GM23338 (cell line): ENCODE measurements around the gene PDK4. TPM values are rescaled to one million over a fixed set of nuclear protein-coding genes. Genes with fewer than 3 reads are reported as not detected.

Experiments used
- ATAC-seq: fragments of 200-7000 bp; cut with Tn5 transposase; 3 replicates; pipeline ENCODE4 v1.9.1; 2020
- DNase-seq: peaks from one replicate; pipeline ENCODE4 v3.0.0-alpha.2; 2015; ENCODE audit warnings: low spot score
- H2AFZ ChIP-seq: fragments of 200-600 bp; sonication (generic); 2 replicates; pipeline ENCODE4 v1.8.0; 2016; ENCODE audit warnings: antibody characterized with exemption, mild to moderate bottlenecking, moderate library complexity
- H3F3A ChIP-seq: fragments of 200-600 bp; sonication (generic); replicated peaks from 2 replicates; pipeline ENCODE4 v1.8.0; 2017; ENCODE audit warnings: antibody characterized with exemption, mixed run types, low read depth
- H3K27ac ChIP-seq: fragments of 200-600 bp; sonication (generic); 2 replicates; pipeline ENCODE4 v1.6.1; 2016; ENCODE audit warnings: low read depth
- H3K27me3 ChIP-seq: fragments of 200-600 bp; sonication (generic); 2 replicates; pipeline ENCODE4 v1.8.0; 2016; ENCODE audit warnings: mild to moderate bottlenecking, mixed run types, moderate library complexity; ENCODE audit not compliant: insufficient read depth
- H3K36me3 ChIP-seq: fragments of 200-600 bp; sonication (generic); 2 replicates; pipeline ENCODE4 v1.8.0; 2016; ENCODE audit warnings: mild to moderate bottlenecking; ENCODE audit not compliant: insufficient read depth
- H3K4me1 ChIP-seq: fragments of 200-600 bp; sonication (generic); 2 replicates; pipeline ENCODE4 v1.8.0; 2016; ENCODE audit warnings: mild to moderate bottlenecking, moderate library complexity; ENCODE audit not compliant: insufficient read depth
- H3K4me2 ChIP-seq: fragments of 200-600 bp; sonication (generic); 2 replicates; pipeline ENCODE4 v1.7.1; 2017; ENCODE audit warnings: mixed run types
- H3K4me3 ChIP-seq: fragments of 200-600 bp; sonication (generic); 2 replicates; pipeline ENCODE4 v1.6.1; 2016; ENCODE audit warnings: mixed run types
- H3K79me2 ChIP-seq: fragments of 200-600 bp; sonication (generic); replicated peaks from 2 replicates; pipeline ENCODE4 v1.8.0; 2017; ENCODE audit warnings: mild to moderate bottlenecking; ENCODE audit not compliant: insufficient read depth
- H3K9me2 ChIP-seq: fragments of 200-600 bp; sonication (generic); 2 replicates; pipeline ENCODE4 v1.8.0; 2017; ENCODE audit not compliant: insufficient read depth
- H4K20me1 ChIP-seq: fragments of 200-600 bp; sonication (generic); replicated peaks from 2 replicates; pipeline ENCODE4 v1.8.0; 2017; ENCODE audit warnings: mild to moderate bottlenecking; ENCODE audit not compliant: insufficient read depth
- H3K27ac Mint-ChIP-seq: 2 replicates; pipeline ENCODE4 v1.8.0; 2020; ENCODE audit warnings: inconsistent platforms, mild to moderate bottlenecking, moderate library complexity, mixed read lengths
- H3K27me3 Mint-ChIP-seq: 3 replicates; pipeline ENCODE4 v1.8.0; 2022; ENCODE audit warnings: low read depth, mild to moderate bottlenecking, moderate library complexity, mixed read lengths, inconsistent platforms; ENCODE audit not compliant: insufficient read depth, poor library complexity
- H3K36me3 Mint-ChIP-seq: 3 replicates; pipeline ENCODE4 v1.8.0; 2021; ENCODE audit warnings: low read depth, mild to moderate bottlenecking, inconsistent platforms, moderate library complexity, mixed read lengths
- H3K4me1 Mint-ChIP-seq: 3 replicates; pipeline ENCODE4 v1.8.0; 2020; ENCODE audit warnings: mild to moderate bottlenecking, inconsistent platforms, mixed read lengths
- H3K4me3 Mint-ChIP-seq: 3 replicates; pipeline ENCODE4 v1.8.0; 2021; ENCODE audit warnings: moderate library complexity, mild to moderate bottlenecking, inconsistent platforms, mixed read lengths
- H3K9me3 Mint-ChIP-seq: 3 replicates; pipeline ENCODE4 v1.8.0; 2020; ENCODE audit warnings: moderate library complexity, mild to moderate bottlenecking, inconsistent platforms, mixed read lengths
- CREB1 ChIP-seq: fragments of 250-450 bp; sonication (Bioruptor Pico); IDR thresholded peaks from 2 replicates; pipeline ENCODE4 v1.5.0; 2020; ENCODE audit warnings: low read depth, mild to moderate bottlenecking, moderate library complexity
- CTCF ChIP-seq, 2 experiments: fragments of 200-600 bp in 1 of 2; sonication (generic) in 1 of 2; conservative IDR thresholded peaks; 2 replicates each; pipeline versions ENCODE4 v1.5.1 to v1.6.1; 2016 to 2017; ENCODE audit warnings: antibody characterized with exemption in 2 of 2, low read depth in 2 of 2, mild to moderate bottlenecking in 2 of 2, moderate library complexity in 1 of 2
- ETS1 ChIP-seq: IDR thresholded peaks from 2 replicates; pipeline ENCODE4 v1.6.1; 2016; ENCODE audit warnings: antibody characterized with exemption
- EZH2 ChIP-seq: fragments of 200-600 bp; sonication (generic); IDR thresholded peaks from one replicate; pipeline ENCODE4 v1.8.0; 2017; ENCODE audit warnings: antibody characterized with exemption, mild to moderate bottlenecking, low read depth; ENCODE audit not compliant: unreplicated experiment
- EZH2phosphoT487 ChIP-seq: fragments of 200-600 bp; sonication (generic); IDR thresholded peaks from one replicate; pipeline ENCODE4 v1.8.1; 2018; ENCODE audit warnings: antibody characterized with exemption; ENCODE audit not compliant: unreplicated experiment
- POLR2AphosphoS5 ChIP-seq: IDR thresholded peaks from 2 replicates; pipeline ENCODE4 v1.6.1; 2016; ENCODE audit warnings: antibody characterized with exemption, low read depth
- STAT1 ChIP-seq: IDR thresholded peaks from one replicate; pipeline ENCODE4 v1.6.1; 2016; ENCODE audit warnings: antibody characterized with exemption; ENCODE audit not compliant: unreplicated experiment
- ZNF114 ChIP-seq: fragments of 250-450 bp; sonication (Bioruptor Pico); IDR thresholded peaks from 2 replicates; pipeline ENCODE4 v1.5.0; 2020; ENCODE audit warnings: mild to moderate bottlenecking, moderate library complexity
- ZNF331 ChIP-seq: fragments of 250-450 bp; sonication (Bioruptor Pico); IDR thresholded peaks from 2 replicates; pipeline ENCODE4 v1.5.0; 2020; ENCODE audit warnings: low read depth, mild to moderate bottlenecking, moderate library complexity
- ZNF462 ChIP-seq: fragments of 250-450 bp; sonication (Bioruptor Pico); IDR thresholded peaks from 2 replicates; pipeline ENCODE4 v1.5.0; 2020; ENCODE audit warnings: mild to moderate bottlenecking, moderate library complexity
- polyA plus RNA-seq: library from polyadenylated mRNA; unstranded; fragments of >200 nt; fragmentation: Nextera tagmentation; extraction: Ambion mirVana; gene quantifications from 2 replicates; pipeline ENCODE4 v1.2.1, GENCODE V29; 2016
- total RNA-seq: library from RNA; depleted of rRNA; stranded (reverse); fragments of >200 nt; shearing (Covaris generic); gene quantifications from 2 replicates; pipeline ENCODE4 v1.2.3, GENCODE V29; 2014

The PDK4 gene
- total and polyA plus RNA-seq, 2 experiments from 2014 or later = 0.32 TPM; not detected in 1

- H3K27ac Mint-ChIP-seq = no peak overlapping the region
- Histone ChIP-seq H3K9me2 (no peaks in the 10 kb centered on the region), H3K79me2 (no peaks in the 10 kb centered on the region), H3K4me2 (no peak overlapping the region), H2AFZ (no peak overlapping the region), H4K20me1 (no peaks in the 10 kb centered on the region), H3F3A (no peaks in the 10 kb centered on the region), H3K4me3 (no peak overlapping the region), H3K36me3 (no peaks in the 10 kb centered on the region), H3K27me3 (no peaks in the 10 kb centered on the region), H3K4me1 (no peaks in the 10 kb centered on the region), H3K27ac (no peak overlapping the region)
- H3K4me1 Mint-ChIP-seq = no peaks in the 10 kb centered on the region
- DNase-seq (no peak), ATAC-seq (no peak)
- H3K9me3 Mint-ChIP-seq = no peaks in the 10 kb centered on the region
- H3K27me3 Mint-ChIP-seq = no peaks in the 10 kb centered on the region
- no peaks in the 10 kb centered on the region for H3K36me3 Mint-ChIP-seq
- no peak for TF ChIP-seq ZNF331 (CRISPR knock-in tag)
- H3K4me3 Mint-ChIP-seq = no peak overlapping the region
Observed at GRCh38 chr7:95536656-95537311, 59.5 kb downstream of the PDK4 start.

GRCh38 chr7:95535662-95536061 is 60.7 kb downstream of the PDK4 start:
- Histone ChIP-seq H3K27me3 (no peaks in the 10 kb centered on the region), H3K79me2 (no peaks in the 10 kb centered on the region), H3K36me3 (no peaks in the 10 kb centered on the region), H3K4me2 (no peak overlapping the region), H3K4me3 (no peak overlapping the region), H3F3A (no peaks in the 10 kb centered on the region), H3K27ac (no peak overlapping the region), H3K9me2 (no peaks in the 10 kb centered on the region), H2AFZ (no peak overlapping the region), H4K20me1 (no peaks in the 10 kb centered on the region), H3K4me1 (no peaks in the 10 kb centered on the region)
- Mint-ChIP-seq H3K4me1 (no peaks in the 10 kb centered on the region), H3K27ac (no peak overlapping the region), H3K36me3 (no peaks in the 10 kb centered on the region), H3K27me3 (no peaks in the 10 kb centered on the region), H3K4me3 (no peak overlapping the region), H3K9me3 (no peaks in the 10 kb centered on the region)
- DNase-seq (no peak), ATAC-seq (no peak)
- no peak for TF ChIP-seq POLR2AphosphoS5
- no peak for TF ChIP-seq EZH2
- no peak for TF ChIP-seq CTCF (conservative IDR thresholded peaks at IDR 0.05; ENCODE audit: low read depth in 2 of 2)
- TF ChIP-seq ZNF114 (CRISPR knock-in tag) = no peak
- no peak for TF ChIP-seq ETS1
- TF ChIP-seq CREB1 (CRISPR knock-in tag) = no peak
- TF ChIP-seq STAT1 = no peak
- no peak for TF ChIP-seq EZH2phosphoT487
- TF ChIP-seq ZNF462 = no peak
